Mesothelial cell of epicardium (in vitro differentiated cells): Measurements from ENCODE around the gene ADGRG7. TPM values are rescaled to one million over a fixed set of nuclear protein-coding genes. Genes with fewer than 3 reads are reported as not detected.

Experiments used
- DNase-seq, 2 experiments: peaks; one replicate each; pipeline ENCODE4 v3.0.0; 2021; ENCODE audit warnings: low spot score in 2 of 2; ENCODE audit not compliant: unreplicated experiment in 2 of 2
- H3K27ac Mint-ChIP-seq: 2 replicates; pipeline ENCODE4 v1.8.0; 2021; ENCODE audit warnings: mixed read lengths
- H3K27me3 Mint-ChIP-seq: 2 replicates; pipeline ENCODE4 v1.8.0; 2021; ENCODE audit warnings: low read depth, mixed read lengths
- H3K36me3 Mint-ChIP-seq: 2 replicates; pipeline ENCODE4 v1.8.0; 2021; ENCODE audit warnings: mixed read lengths
- H3K4me1 Mint-ChIP-seq: 2 replicates; pipeline ENCODE4 v1.8.0; 2021; ENCODE audit warnings: mixed read lengths
- H3K4me3 Mint-ChIP-seq: 2 replicates; pipeline ENCODE4 v1.8.0; 2021; ENCODE audit warnings: mild to moderate bottlenecking, moderate library complexity, mixed read lengths
- H3K9me3 Mint-ChIP-seq: 2 replicates; pipeline ENCODE4 v1.8.0; 2021; ENCODE audit warnings: mixed read lengths
- CTCF ChIP-seq: fragments of 200-600 bp; sonication (generic); IDR thresholded peaks from one replicate; pipeline ENCODE4 v1.5.0; 2021; ENCODE audit warnings: antibody characterized with exemption; ENCODE audit not compliant: unreplicated experiment
- total RNA-seq: library from RNA; stranded (reverse); gene quantifications from 3 replicates; pipeline ENCODE4 v1.2.1, GENCODE V29; 2021

Gene ADGRG7
- total RNA-seq, 1 donor from 2014 or later, result not detected

GRCh38 chr3:100703865-100704264 lies 94.5 kb downstream of the ADGRG7 start:
- Mint-ChIP-seq H3K27me3 (peaks cover 24% of the 10 kb centered on the region), H3K4me3 (no peak overlapping the region), H3K27ac (no peak overlapping the region), H3K4me1 (peaks cover 14% of the 10 kb centered on the region), H3K9me3 (peaks cover 8% of the 10 kb centered on the region), H3K36me3 (no peaks in the 10 kb centered on the region)
- no peak for TF ChIP-seq CTCF
- DNase-seq, result no peak

- Mint-ChIP-seq H3K36me3 (peaks cover 4% of the 10 kb centered on the region), H3K4me1 (peaks cover 23% of the 10 kb centered on the region), H3K27ac (no peak overlapping the region), H3K4me3 (no peak overlapping the region), H3K9me3 (peaks cover 9% of the 10 kb centered on the region), H3K27me3 (peaks cover 24% of the 10 kb centered on the region)
- no peak for DNase-seq
- no peak for TF ChIP-seq CTCF
Measured at GRCh38 chr3:100706365-100706764, 97.0 kb downstream of the ADGRG7 start.

GRCh38 chr3:100708644-100708988 lies 99.2 kb downstream of the ADGRG7 start:
- peaks cover 11% of the 10 kb centered on the region for H3K36me3 Mint-ChIP-seq
- TF ChIP-seq CTCF, result no peak
- peaks cover 24% of the 10 kb centered on the region for H3K27me3 Mint-ChIP-seq

GRCh38 chr3:100708989-100709841 lies 99.8 kb downstream of the ADGRG7 start, which contains the start of gene TFG:
TSS of gene TFG (plus strand) at chr3:100709494. CDS start at chr3:100713686, 4,192 bp downstream.
- Mint-ChIP-seq H3K36me3 (peaks cover 12% of the 10 kb centered on the region), H3K27me3 (peaks cover 24% of the 10 kb centered on the region), H3K9me3 (peaks cover 6% of the 10 kb centered on the region), H3K27ac (peak within 1 kb of the TSS; percentile 95), H3K4me3 (peak within 1 kb of the TSS; percentile 90), H3K4me1 (peaks cover 33% of the 10 kb centered on the region)
- TF ChIP-seq CTCF, result no peak
- DNase-seq, result peak; percentile 94 to 98

More at GRCh38 chr3:100708644-100708988, 99.2 kb downstream of the ADGRG7 start:
- Mint-ChIP-seq H3K4me3 (peak overlapping the region; percentile 90), H3K27ac (peak overlapping the region; percentile 94), H3K4me1 (peaks cover 37% of the 10 kb centered on the region), H3K9me3 (peaks cover 6% of the 10 kb centered on the region)
- no peak for DNase-seq

GRCh38 chr3:100709842-100710260 lies 100.5 kb downstream of the ADGRG7 start:
- DNase-seq, result peak; percentile 44 to 72
- Mint-ChIP-seq H3K27me3 (peaks cover 24% of the 10 kb centered on the region), H3K27ac (peak overlapping the region; percentile 95), H3K36me3 (peaks cover 13% of the 10 kb centered on the region), H3K9me3 (peaks cover 6% of the 10 kb centered on the region), H3K4me1 (peaks cover 34% of the 10 kb centered on the region), H3K4me3 (peak overlapping the region; percentile 90)
- TF ChIP-seq CTCF, result no peak
